B cell (primary cell): ENCODE measurements around the gene NSUN6. TPM values are rescaled to one million over a fixed set of nuclear protein-coding genes. Genes with fewer than 3 reads are reported as not detected.

ENCODE experiments used
- ATAC-seq: fragments of 200-7000 bp; cut with Tn5 transposase; one replicate; pipeline ENCODE4 v1.10.0; 2021; ENCODE audit warnings: low read depth, mild to moderate bottlenecking, moderate number of reproducible peaks, moderate library complexity
- CTCF ChIA-PET: fragments of 350-600 bp; sonication (Branson Sonifier 250); formaldehyde crosslinking; loops from one replicate; lab custom pipeline; 2021; ENCODE audit warnings: antibody characterized with exemption, inconsistent platforms; lab: Charles Lee
- POLR2A ChIA-PET: fragments of 350-600 bp; sonication (Branson Sonifier 250); formaldehyde crosslinking; loops from one replicate; lab custom pipeline; 2021; ENCODE audit warnings: antibody characterized with exemption; lab: Charles Lee
- DNase-seq: peaks from one replicate; pipeline ENCODE4 v3.0.0; 2013
- H2AFZ ChIP-seq: 2 replicates; pipeline ENCODE4 v1.6.1; 2012; ENCODE audit warnings: mild to moderate bottlenecking, low read depth, low read length; ENCODE audit not compliant: insufficient read depth, poor library complexity, severe bottlenecking
- H3K27ac ChIP-seq, 2 donors: 1 replicate in 1 of 2; 2 replicates in 1 of 2; pipeline ENCODE4 v1.5.1; 2012 to 2013; ENCODE audit warnings: low read length in 2 of 2, mild to moderate bottlenecking in 2 of 2, moderate library complexity in 1 of 2
- H3K27me3 ChIP-seq, 4 experiments: fragments of 200-600 bp in 1 of 4; sonication (generic) in 1 of 4; replicated peaks in 1 of 4; 1 replicate in 2 of 4; 2 replicates in 2 of 4; pipeline versions ENCODE4 v1.6.1 to v1.7.0; 2013 to 2016; ENCODE audit warnings: low read length in 3 of 4, mild to moderate bottlenecking in 2 of 4, mixed read lengths in 1 of 4, moderate library complexity in 1 of 4; ENCODE audit not compliant: insufficient read depth in 4 of 4, control insufficient read depth in 3 of 4; ENCODE audit errors: control extremely low read depth in 1 of 4
- H3K36me3 ChIP-seq, 2 experiments: replicated peaks in 1 of 2; 1 replicate in 1 of 2; 2 replicates in 1 of 2; pipeline versions ENCODE4 v1.6.1 to v1.7.1; 2013; ENCODE audit warnings: low read length in 1 of 2; ENCODE audit not compliant: insufficient read depth in 2 of 2, control insufficient read depth in 1 of 2; ENCODE audit errors: control extremely low read depth in 1 of 2, extremely low read depth in 1 of 2
- H3K4me1 ChIP-seq, 2 donors: fragments of 200-600 bp in 1 of 2; sonication (generic) in 1 of 2; 1 replicate in 1 of 2; 2 replicates in 1 of 2; pipeline versions ENCODE4 v1.5.1 to v1.6.1; 2013 to 2017; ENCODE audit warnings: low read length in 2 of 2; ENCODE audit not compliant: control insufficient read depth in 2 of 2, insufficient read depth in 2 of 2
- H3K4me2 ChIP-seq: replicated peaks from 2 replicates; pipeline ENCODE3; 2012; ENCODE audit warnings: mild to moderate bottlenecking, low read depth, low read length; ENCODE audit not compliant: poor library complexity, severe bottlenecking
- H3K4me3 ChIP-seq, 5 experiments: fragments of 200-600 bp in 1 of 5; sonication (generic) in 1 of 5; 1 replicate in 3 of 5; 2 replicates in 2 of 5; pipeline versions ENCODE4 v1.5.1 to v1.7.0; 2011 to 2016; ENCODE audit warnings: low read length in 4 of 5, mild to moderate bottlenecking in 4 of 5, low read depth in 2 of 5, control low read depth in 1 of 5, moderate library complexity in 1 of 5; ENCODE audit not compliant: insufficient read depth in 1 of 5; ENCODE audit errors: control extremely low read depth in 1 of 5, extremely low read depth in 1 of 5
- H3K79me2 ChIP-seq: fragments of 200-600 bp; sonication (generic); one replicate; pipeline ENCODE4 v1.6.0; 2016; ENCODE audit warnings: low read length; ENCODE audit not compliant: control insufficient read depth, insufficient read depth
- H3K9ac ChIP-seq: fragments of 200-600 bp; sonication (generic); 2 replicates; pipeline ENCODE4 v1.6.1; 2017; ENCODE audit warnings: mild to moderate bottlenecking, low read length, moderate library complexity
- H3K9me3 ChIP-seq, 3 donors: one replicate each; pipeline versions ENCODE4 v1.6.1 to v1.7.1; 2013; ENCODE audit warnings: low read length in 2 of 3; ENCODE audit not compliant: control insufficient read depth in 2 of 3, insufficient read depth in 1 of 3; ENCODE audit errors: control extremely low read depth in 1 of 3
- H4K20me1 ChIP-seq: 2 replicates; pipeline ENCODE4 v1.6.0; 2012; ENCODE audit warnings: mild to moderate bottlenecking, low read length; ENCODE audit not compliant: insufficient read depth, control insufficient read depth, poor library complexity, severe bottlenecking
- H3K27ac Mint-ChIP-seq: one replicate; pipeline ENCODE4 v1.8.0; 2021; ENCODE audit warnings: mixed read lengths
- H3K27me3 Mint-ChIP-seq: one replicate; pipeline ENCODE4 v1.8.0; 2021; ENCODE audit warnings: mixed read lengths
- H3K4me1 Mint-ChIP-seq: one replicate; pipeline ENCODE4 v1.8.0; 2021; ENCODE audit warnings: mixed read lengths
- H3K4me3 Mint-ChIP-seq: one replicate; pipeline ENCODE4 v1.8.0; 2021; ENCODE audit warnings: mixed read lengths
- H3K9me3 Mint-ChIP-seq: one replicate; pipeline ENCODE4 v1.8.0; 2022; ENCODE audit warnings: mixed read lengths; ENCODE audit not compliant: insufficient read depth
- CTCF ChIP-seq: fragments of 200-600 bp; IDR thresholded peaks from one replicate; pipeline ENCODE4 v1.8.0; 2022; ENCODE audit warnings: antibody characterized with exemption, mild to moderate bottlenecking
- EZH2 ChIP-seq: IDR thresholded peaks from 2 replicates; pipeline ENCODE4 v1.6.1; 2012; ENCODE audit warnings: borderline replicate concordance, low read depth, mild to moderate bottlenecking, moderate library complexity, low read length; ENCODE audit not compliant: insufficient read depth, poor library complexity, severe bottlenecking
- WGBS: methylation state at CpG from one replicate; pipeline ENCODE4 v1.1.5; 2013; ENCODE audit warnings: missing lambda C conversion rate; ENCODE audit not compliant: insufficient coverage; 5-methylcytosine and 5-hydroxymethylcytosine counted together
- intact Hi-C: fragments of 100-400 bp; cut with micrococcal nuclease; formaldehyde crosslinking; loops from one replicate; pipeline ENCODE4 v1.10.0; 2022
- polyA plus RNA-seq: library from polyadenylated mRNA; depleted of rRNA; stranded (reverse); fragments of >200 nt; gene quantifications from 2 replicates; pipeline ENCODE4 v1.2.3, GENCODE V29; 2012
- total RNA-seq, 2 donors: library from RNA; stranded (reverse); fragments of 120-200 nt in 1 of 2; gene quantifications; 1 replicate in 1 of 2; 2 replicates in 1 of 2; pipeline versions ENCODE4 v1.2.3 to v1.2.4, GENCODE V29; 2013 to 2022

NSUN6 gene
- total and polyA plus RNA-seq, 2 donors (not counting 1 experiment from before 2014, with no cell fraction given) = 13.4 to 27.9 TPM

GRCh38 chr10:18527687-18528086 is 123.7 kb downstream of the NSUN6 start:
- no peak overlapping the region for H3K4me3 Mint-ChIP-seq
- Histone ChIP-seq H3K36me3 (no peaks in the 10 kb centered on the region), H4K20me1 (no peaks in the 10 kb centered on the region), H3K27ac (no peak overlapping the region), H2AFZ (no peak overlapping the region), H3K4me3 (no peak overlapping the region), H3K27me3 (no peaks in the 10 kb centered on the region), H3K79me2 (no peaks in the 10 kb centered on the region), H3K4me1 (no peaks in the 10 kb centered on the region), H3K9me3 (no peaks in the 10 kb centered on the region), H3K9ac (no peak overlapping the region), H3K4me2 (no peak overlapping the region)
- ATAC-seq (no peak), DNase-seq (no peak)
- intact Hi-C loops = no loop called here
- H3K4me1 Mint-ChIP-seq = no peaks in the 10 kb centered on the region
- H3K9me3 Mint-ChIP-seq = peaks cover 2% of the 10 kb centered on the region
- POLR2A ChIA-PET = no interaction called here
- 100% methylated on average over 2 of the region's 2 CpGs for WGBS
- no peak for TF ChIP-seq CTCF
- no peak for TF ChIP-seq EZH2
- CTCF ChIA-PET = no interaction called here
- H3K27me3 Mint-ChIP-seq = no peaks in the 10 kb centered on the region
- no peak overlapping the region for H3K27ac Mint-ChIP-seq

GRCh38 chr10:18523858-18524257 is 127.5 kb downstream of the NSUN6 start:
- Histone ChIP-seq H3K9me3 (no peaks in the 10 kb centered on the region), H3K79me2 (no peaks in the 10 kb centered on the region), H2AFZ (no peak overlapping the region), H3K9ac (no peak overlapping the region), H4K20me1 (no peaks in the 10 kb centered on the region), H3K27me3 (no peaks in the 10 kb centered on the region), H3K27ac (no peak overlapping the region), H3K4me1 (no peaks in the 10 kb centered on the region), H3K4me3 (no peak overlapping the region), H3K36me3 (no peaks in the 10 kb centered on the region), H3K4me2 (no peak overlapping the region)
- TF ChIP-seq CTCF = no peak
- TF ChIP-seq EZH2 = no peak
- ChIA-PET POLR2A (no interaction called here), CTCF (no interaction called here)
- DNase-seq (no peak), ATAC-seq (no peak)
- Mint-ChIP-seq H3K27me3 (no peaks in the 10 kb centered on the region), H3K4me3 (no peak overlapping the region), H3K4me1 (no peaks in the 10 kb centered on the region), H3K9me3 (peaks cover 2% of the 10 kb centered on the region), H3K27ac (no peak overlapping the region)
- intact Hi-C loops = no loop called here
- 80% methylated on average over 1 of the region's 2 CpGs for WGBS
